Fibroblast of pulmonary artery (primary cell): Measurements from ENCODE around the gene RASAL2.
"Not testable (repeated sequence)": the region's sequence is repeated elsewhere in the genome, so short reads cannot be mapped to it uniquely, and the experiment has no call there.

Experiments
- DNase-seq: peaks from one replicate; pipeline ENCODE4 v3.0.0-alpha.2; 2010; ENCODE audit warnings: low read depth
- H3K4me3 ChIP-seq: replicated peaks from 2 replicates; pipeline ENCODE4 v1.5.1; 2011; ENCODE audit warnings: low read depth, mild to moderate bottlenecking, control low read depth, low read length, moderate library complexity
- TF ChIP-seq, protein P1 (sequence below): IDR thresholded peaks from 2 replicates; pipeline ENCODE4 v1.5.1; 2011; ENCODE audit warnings: mild to moderate bottlenecking, control low read depth, low read length, inconsistent platforms; ENCODE audit errors: missing control alignments

The RASAL2 gene

DNA sequence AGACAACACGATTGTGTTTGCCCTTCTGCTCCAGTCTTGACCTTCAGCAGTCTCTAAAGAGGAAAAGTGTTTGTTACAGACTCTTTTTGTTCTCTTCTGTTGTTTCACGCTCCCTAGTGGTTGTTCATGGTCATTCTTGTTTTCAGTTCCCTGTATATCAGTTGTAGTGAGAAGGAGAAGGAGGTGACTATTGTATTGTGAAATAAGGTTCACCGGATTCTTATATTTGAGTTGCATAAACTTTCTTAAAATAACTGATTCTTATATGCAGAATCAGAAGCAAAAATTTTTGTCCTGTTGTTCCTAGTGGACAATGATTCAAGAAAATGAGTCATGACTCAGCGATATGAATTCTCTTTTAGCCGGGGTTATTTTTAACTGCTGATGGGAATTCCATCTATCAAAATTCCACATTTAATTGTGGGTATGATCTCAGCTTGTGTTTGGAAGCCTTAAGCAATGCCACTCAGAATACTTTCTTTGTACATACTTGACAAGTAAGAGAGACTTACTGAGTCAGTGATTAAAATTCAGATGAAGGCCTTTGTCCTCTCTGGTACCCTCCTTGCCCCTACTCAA is 250.7 kb downstream of the RASAL2 start:
- H3K4me3 ChIP-seq: peak overlapping the region; percentile 17
- TF ChIP-seq, protein P1, sequence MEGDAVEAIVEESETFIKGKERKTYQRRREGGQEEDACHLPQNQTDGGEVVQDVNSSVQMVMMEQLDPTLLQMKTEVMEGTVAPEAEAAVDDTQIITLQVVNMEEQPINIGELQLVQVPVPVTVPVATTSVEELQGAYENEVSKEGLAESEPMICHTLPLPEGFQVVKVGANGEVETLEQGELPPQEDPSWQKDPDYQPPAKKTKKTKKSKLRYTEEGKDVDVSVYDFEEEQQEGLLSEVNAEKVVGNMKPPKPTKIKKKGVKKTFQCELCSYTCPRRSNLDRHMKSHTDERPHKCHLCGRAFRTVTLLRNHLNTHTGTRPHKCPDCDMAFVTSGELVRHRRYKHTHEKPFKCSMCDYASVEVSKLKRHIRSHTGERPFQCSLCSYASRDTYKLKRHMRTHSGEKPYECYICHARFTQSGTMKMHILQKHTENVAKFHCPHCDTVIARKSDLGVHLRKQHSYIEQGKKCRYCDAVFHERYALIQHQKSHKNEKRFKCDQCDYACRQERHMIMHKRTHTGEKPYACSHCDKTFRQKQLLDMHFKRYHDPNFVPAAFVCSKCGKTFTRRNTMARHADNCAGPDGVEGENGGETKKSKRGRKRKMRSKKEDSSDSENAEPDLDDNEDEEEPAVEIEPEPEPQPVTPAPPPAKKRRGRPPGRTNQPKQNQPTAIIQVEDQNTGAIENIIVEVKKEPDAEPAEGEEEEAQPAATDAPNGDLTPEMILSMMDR: peak; percentile 70
- DNase-seq: peak; percentile 97

DNA sequence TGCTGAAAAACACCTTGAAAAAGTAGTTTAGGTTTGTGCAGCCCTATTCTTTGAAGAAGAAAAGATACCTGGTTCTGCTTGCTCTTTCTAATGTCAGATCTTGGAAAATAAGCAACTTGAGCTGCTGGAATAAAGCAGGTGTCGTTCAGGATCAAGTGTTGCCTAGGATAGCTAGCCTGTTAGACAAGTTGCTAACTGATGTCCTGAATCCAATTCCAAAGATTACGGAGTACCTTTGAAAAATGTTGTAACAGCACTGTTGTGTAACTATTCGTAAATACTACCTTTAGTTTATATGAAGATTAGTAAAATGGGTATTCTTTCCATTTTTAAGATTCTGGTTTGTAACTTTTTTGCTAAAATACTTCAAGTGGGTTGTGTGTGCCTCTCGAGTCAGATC is 251.3 kb downstream of the RASAL2 start:
- DNase-seq: no peak
- TF ChIP-seq, protein P1: no peak
- H3K4me3 ChIP-seq: no peak overlapping the region

DNA sequence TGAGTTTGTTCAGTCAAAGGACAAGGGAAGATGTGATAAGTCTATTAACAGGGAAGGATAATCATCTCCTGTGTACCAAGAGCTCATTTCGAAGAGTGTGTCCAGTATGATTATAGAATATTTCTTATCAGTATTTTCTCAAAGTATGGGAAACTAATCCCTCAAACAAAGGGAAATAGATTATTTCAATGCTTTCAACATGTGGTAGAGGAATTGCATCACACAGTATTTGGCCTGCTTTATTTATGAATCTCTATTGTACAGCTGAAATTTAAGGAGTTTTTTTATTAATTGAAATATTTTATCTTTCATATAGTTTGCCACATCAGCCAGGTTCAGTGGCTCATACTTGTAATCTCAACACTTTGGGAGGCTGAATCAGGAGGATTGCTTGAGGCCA is 251.9 kb downstream of the RASAL2 start:
- no peak overlapping the region for H3K4me3 ChIP-seq
- DNase-seq: peak; percentile 65
- TF ChIP-seq, protein P1: no peak

DNA sequence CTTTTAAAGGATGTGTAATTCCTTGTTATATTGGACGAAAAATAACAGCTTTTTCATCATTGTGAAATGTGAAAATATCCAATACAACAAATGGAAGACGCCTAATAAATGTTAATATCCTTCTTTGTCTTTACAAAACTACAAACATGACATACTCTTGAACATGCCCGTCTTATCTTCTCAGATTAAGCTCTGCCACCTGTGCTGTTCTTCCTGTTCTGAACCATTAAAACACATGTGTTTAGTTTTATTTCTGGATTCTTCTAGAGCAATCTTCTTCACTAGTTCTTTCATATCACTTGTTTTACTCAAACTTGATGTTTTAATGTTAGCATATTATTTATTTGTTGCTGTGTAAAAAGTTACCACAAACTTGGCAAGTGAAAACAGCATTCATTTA is 255.9 kb downstream of the RASAL2 start:
- no peak overlapping the region for H3K4me3 ChIP-seq
- no peak for DNase-seq
- TF ChIP-seq, protein P1: no peak

DNA sequence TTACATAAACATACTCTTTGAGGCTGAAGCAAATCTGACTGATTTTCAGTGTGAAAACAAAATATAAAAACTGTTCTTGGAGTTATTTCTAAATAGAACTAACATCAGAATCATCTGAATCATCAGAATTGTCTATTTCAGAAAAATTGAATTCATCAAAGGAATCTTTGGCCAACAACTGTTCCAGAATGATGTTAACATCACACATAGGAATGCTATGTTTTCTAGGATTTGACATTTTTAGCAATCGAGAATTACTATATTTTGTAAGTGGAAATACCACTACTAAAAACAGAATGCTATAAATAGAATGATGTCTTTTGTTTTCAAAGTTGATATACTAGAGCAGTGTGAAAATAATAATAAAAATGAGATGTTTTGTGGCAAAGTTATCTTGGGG is 258.0 kb downstream of the RASAL2 start:
- H3K4me3 ChIP-seq, DNase-seq: not testable (repeated sequence)

DNA sequence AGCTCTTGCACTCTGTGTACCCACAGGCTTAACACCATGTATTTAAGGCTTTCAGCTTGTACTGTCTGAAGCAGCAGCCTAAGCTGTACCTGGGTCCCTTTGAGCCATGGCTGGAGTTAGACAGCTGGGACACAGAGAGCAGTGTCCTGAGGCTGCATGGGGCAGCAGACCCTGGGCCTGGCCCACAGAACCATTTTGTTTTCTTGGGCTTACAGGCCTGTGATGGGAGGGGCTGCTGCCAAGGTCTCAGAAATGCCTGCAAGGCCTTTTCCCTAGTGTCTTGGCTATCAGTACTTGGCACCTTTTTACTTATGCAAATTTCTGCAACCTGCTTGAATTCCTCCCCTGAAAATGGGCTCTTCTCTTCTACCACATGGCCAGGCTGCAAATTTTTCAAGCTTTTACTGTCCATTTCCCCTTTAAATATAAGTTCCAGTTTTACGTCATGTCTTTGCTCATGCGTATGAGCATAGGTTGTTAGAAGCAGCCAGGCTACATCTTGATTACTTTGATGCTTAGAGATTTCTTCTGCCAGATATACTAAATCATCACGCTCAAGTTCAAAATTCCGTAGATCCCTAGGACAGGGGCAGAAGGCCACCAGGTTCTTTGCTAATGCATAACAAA is 259.0 kb downstream of the RASAL2 start:
- no peak overlapping the region for H3K4me3 ChIP-seq
- TF ChIP-seq, protein P1: no peak

DNA sequence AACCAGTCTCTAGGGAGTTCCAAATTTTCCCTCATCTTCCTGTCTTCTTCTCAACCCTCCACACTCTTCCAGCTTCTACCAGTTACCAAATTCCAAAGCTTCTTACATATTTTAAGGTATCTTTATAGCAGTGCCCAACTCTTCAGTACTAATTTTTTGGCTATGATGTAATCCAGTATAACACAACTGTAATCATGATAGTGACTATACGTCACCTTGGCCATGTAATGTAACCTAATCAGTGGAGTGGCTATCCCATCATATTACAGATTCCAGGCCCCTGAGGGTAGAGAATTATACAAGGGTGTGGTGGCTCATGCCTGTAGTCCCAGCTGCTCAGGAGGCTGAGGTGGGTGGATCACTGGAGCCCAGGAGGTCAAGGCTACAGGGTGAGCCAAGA is 259.6 kb downstream of the RASAL2 start:
- no peak overlapping the region for H3K4me3 ChIP-seq
- TF ChIP-seq, protein P1: no peak
- DNase-seq: no peak

More for the DNA sequence above, 259.0 kb downstream of the RASAL2 start:
- DNase-seq: no peak
